Upper lobe of right lung (tissue), 1 donor: ENCODE data around the gene SIMC1. TPM values are rescaled to one million over a fixed set of nuclear protein-coding genes. Genes with fewer than 3 reads are reported as not detected.

Experiments used
- ATAC-seq: fragments of 200-7000 bp; cut with Tn5 transposase; one replicate; pipeline ENCODE4 v1.9.1; 2020; ENCODE audit warnings: mild to moderate bottlenecking, moderate library complexity
- DNase-seq: peaks from one replicate; pipeline ENCODE4 v3.0.0-alpha.2; 2020
- H3K27ac ChIP-seq: fragments of 200-600 bp; one replicate; pipeline ENCODE4 v1.8.0; 2022
- H3K27me3 ChIP-seq: fragments of 200-600 bp; one replicate; pipeline ENCODE4 v1.8.0; 2022; ENCODE audit warnings: mild to moderate bottlenecking
- H3K36me3 ChIP-seq: fragments of 200-600 bp; one replicate; pipeline ENCODE4 v1.8.0; 2022
- H3K4me1 ChIP-seq: fragments of 200-600 bp; one replicate; pipeline ENCODE4 v1.8.0; 2022
- H3K4me3 ChIP-seq: fragments of 200-600 bp; one replicate; pipeline ENCODE4 v1.8.0; 2022; ENCODE audit warnings: mild to moderate bottlenecking
- H3K9me3 ChIP-seq: fragments of 200-600 bp; one replicate; pipeline ENCODE4 v1.8.0; 2022
- CTCF ChIP-seq: fragments of 200-600 bp; IDR thresholded peaks from one replicate; pipeline ENCODE4 v1.8.0; 2022; ENCODE audit warnings: antibody characterized with exemption
- intact Hi-C: fragments of 100-400 bp; cut with DNase I; formaldehyde crosslinking; loops from one replicate; pipeline ENCODE4 v1.11.0; 2022
- total RNA-seq: library from RNA; stranded (reverse); fragmentation: NEBNext Ultra II Directional; extraction: Animal tissue kit (Norgen Biotek cat#: 25700); gene quantifications from one replicate; pipeline ENCODE4 v1.2.1, GENCODE V29; 2021
- donor health status: DM: no; HTN: yes; CAD: no; lungs with severe emphysema.

SIMC1 gene
- total RNA-seq, 1 donor from 2014 or later: 17.6 TPM

- no peaks in the 10 kb centered on the region for H3K9me3 ChIP-seq
- DNase-seq: no peak
- H3K27me3 ChIP-seq: no peaks in the 10 kb centered on the region
- no peaks in the 10 kb centered on the region for H3K4me1 ChIP-seq
- intact Hi-C loops: no loop called here
- TF ChIP-seq CTCF: no peak
- ATAC-seq: no peak
- no peak overlapping the region for H3K27ac ChIP-seq
- peaks cover 38% of the 10 kb centered on the region for H3K36me3 ChIP-seq
- no peak overlapping the region for H3K4me3 ChIP-seq
Observed at GRCh38 chr5:176319827-176320554, 81.8 kb downstream of the SIMC1 start.

GRCh38 chr5:176320577-176320976 is 82.4 kb downstream of the SIMC1 start:
- DNase-seq (no peak), ATAC-seq (no peak)
- TF ChIP-seq CTCF: no peak
- intact Hi-C loops: no loop called here
- no peak overlapping the region for H3K4me3 ChIP-seq
- H3K27ac ChIP-seq: no peak overlapping the region
- H3K27me3 ChIP-seq: no peaks in the 10 kb centered on the region
- H3K9me3 ChIP-seq: no peaks in the 10 kb centered on the region
- peaks cover 33% of the 10 kb centered on the region for H3K36me3 ChIP-seq
- no peaks in the 10 kb centered on the region for H3K4me1 ChIP-seq

GRCh38 chr5:176334031-176334770 is 96.0 kb downstream of the SIMC1 start:
- Histone ChIP-seq H3K27ac (no peak overlapping the region), H3K4me3 (no peak overlapping the region), H3K36me3 (peaks cover 26% of the 10 kb centered on the region), H3K27me3 (no peaks in the 10 kb centered on the region), H3K4me1 (no peaks in the 10 kb centered on the region), H3K9me3 (no peaks in the 10 kb centered on the region)
- intact Hi-C loops: no loop called here
- DNase-seq (no peak), ATAC-seq (no peak)
- no peak for TF ChIP-seq CTCF

- H3K9me3 ChIP-seq: no peaks in the 10 kb centered on the region
- H3K4me1 ChIP-seq: no peaks in the 10 kb centered on the region
- ATAC-seq: no peak
- H3K27me3 ChIP-seq: no peaks in the 10 kb centered on the region
- no peak for DNase-seq
- TF ChIP-seq CTCF: no peak
- peaks cover 34% of the 10 kb centered on the region for H3K36me3 ChIP-seq
- no peak overlapping the region for H3K4me3 ChIP-seq
- H3K27ac ChIP-seq: no peak overlapping the region
- intact Hi-C loops: no loop called here
Observed at GRCh38 chr5:176337913-176338312, 99.7 kb downstream of the SIMC1 start.

GRCh38 chr5:176339304-176339703 is 101.1 kb downstream of the SIMC1 start:
- ATAC-seq: no peak
- no peaks in the 10 kb centered on the region for H3K4me1 ChIP-seq
- intact Hi-C loops: no loop called here
- H3K4me3 ChIP-seq: no peak overlapping the region
- H3K9me3 ChIP-seq: no peaks in the 10 kb centered on the region
- no peak overlapping the region for H3K27ac ChIP-seq
- H3K36me3 ChIP-seq: peaks cover 34% of the 10 kb centered on the region
- no peaks in the 10 kb centered on the region for H3K27me3 ChIP-seq
- TF ChIP-seq CTCF: no peak
- no peak for DNase-seq
